CD14-positive monocyte (primary cell): ENCODE results near the gene LYRM7. TPM values are rescaled to one million over a fixed set of nuclear protein-coding genes. Genes with fewer than 3 reads are reported as not detected.
A peak's percentile ranks its signal among the peaks of the same experiment; 100 is the strongest.

Source experiments
- DNase-seq, 3 donors: peaks; one replicate each; pipeline ENCODE4 v3.0.0-alpha.2; 2011 to 2022
- H2AFZ ChIP-seq: 2 replicates; pipeline ENCODE4 v1.6.0; 2012; ENCODE audit warnings: mild to moderate bottlenecking, low read depth, low read length, inconsistent platforms; ENCODE audit not compliant: insufficient read depth, poor library complexity, severe bottlenecking
- H3K27ac ChIP-seq, 2 donors: 1 replicate in 1 of 2; 2 replicates in 1 of 2; pipeline ENCODE4 v1.5.1; 2012 to 2013; ENCODE audit warnings: low read length in 2 of 2, control low read depth in 1 of 2, inconsistent platforms in 1 of 2, low read depth in 1 of 2, mild to moderate bottlenecking in 1 of 2
- H3K27me3 ChIP-seq, 2 donors: one replicate each; pipeline versions ENCODE4 v1.6.0 to v1.6.1; 2011 to 2013; ENCODE audit warnings: low read length in 2 of 2; ENCODE audit not compliant: control insufficient read depth in 2 of 2, insufficient read depth in 2 of 2
- H3K36me3 ChIP-seq, 2 donors: replicated peaks in 1 of 2; 1 replicate in 1 of 2; 2 replicates in 1 of 2; pipeline versions ENCODE4 v1.5.1 to v1.6.1; 2012 to 2013; ENCODE audit warnings: low read length in 2 of 2, control low read depth in 1 of 2, inconsistent platforms in 1 of 2, mild to moderate bottlenecking in 1 of 2; ENCODE audit not compliant: insufficient read depth in 2 of 2, control insufficient read depth in 1 of 2
- H3K4me1 ChIP-seq, 2 donors: 1 replicate in 1 of 2; 2 replicates in 1 of 2; pipeline versions ENCODE4 v1.5.1 to v1.6.1; 2012 to 2013; ENCODE audit warnings: low read length in 2 of 2, control low read depth in 1 of 2, inconsistent platforms in 1 of 2, mild to moderate bottlenecking in 1 of 2, moderate library complexity in 1 of 2; ENCODE audit not compliant: insufficient read depth in 2 of 2, control insufficient read depth in 1 of 2
- H3K4me2 ChIP-seq: replicated peaks from 2 replicates; pipeline ENCODE3; 2012; ENCODE audit warnings: low read length, moderate library complexity, mild to moderate bottlenecking; ENCODE audit not compliant: poor library complexity, severe bottlenecking; ENCODE audit errors: extremely low read depth
- H3K4me3 ChIP-seq, 3 experiments: fragments of 200-600 bp in 1 of 3; sonication (generic) in 1 of 3; replicated peaks in 1 of 3; 1 replicate in 2 of 3; 2 replicates in 1 of 3; pipeline ENCODE4 v1.5.1; 2011 to 2013; ENCODE audit warnings: low read length in 3 of 3, mild to moderate bottlenecking in 3 of 3, control low read depth in 2 of 3, low read depth in 2 of 3, inconsistent platforms in 1 of 3, moderate library complexity in 1 of 3
- H3K79me2 ChIP-seq: 2 replicates; pipeline ENCODE4 v1.6.0; 2012; ENCODE audit warnings: mild to moderate bottlenecking, control low read depth, inconsistent platforms, low read length, moderate library complexity; ENCODE audit not compliant: insufficient read depth
- H3K9ac ChIP-seq: 2 replicates; pipeline ENCODE4 v1.6.0; 2017; ENCODE audit warnings: low read length, mild to moderate bottlenecking; ENCODE audit not compliant: insufficient read depth, poor library complexity, severe bottlenecking
- H3K9me3 ChIP-seq, 2 donors: replicated peaks in 1 of 2; 1 replicate in 1 of 2; 2 replicates in 1 of 2; pipeline versions ENCODE4 v1.5.1 to v1.6.1; 2012 to 2013; ENCODE audit warnings: low read length in 2 of 2, control low read depth in 1 of 2; ENCODE audit not compliant: control insufficient read depth in 1 of 2, insufficient read depth in 1 of 2
- H4K20me1 ChIP-seq: 2 replicates; pipeline ENCODE4 v1.6.0; 2012; ENCODE audit warnings: mild to moderate bottlenecking, low read length, control low read depth, moderate library complexity; ENCODE audit not compliant: insufficient read depth
- H3K27ac Mint-ChIP-seq, 7 donors: one replicate each; pipeline ENCODE4 v1.8.0; 2020; ENCODE audit warnings: mild to moderate bottlenecking in 7 of 7, mixed read lengths in 7 of 7, moderate library complexity in 6 of 7, inconsistent platforms in 2 of 7
- H3K27me3 Mint-ChIP-seq, 3 donors: one replicate each; pipeline ENCODE4 v1.8.0; 2021 to 2022; ENCODE audit warnings: low read depth in 3 of 3, mild to moderate bottlenecking in 3 of 3, mixed read lengths in 3 of 3, moderate library complexity in 3 of 3, inconsistent platforms in 1 of 3
- H3K36me3 Mint-ChIP-seq, 2 donors: one replicate each; pipeline ENCODE4 v1.8.0; 2020; ENCODE audit warnings: mixed read lengths in 2 of 2, inconsistent platforms in 1 of 2, mild to moderate bottlenecking in 1 of 2
- H3K4me1 Mint-ChIP-seq: one replicate; pipeline ENCODE4 v1.8.0; 2020; ENCODE audit warnings: mild to moderate bottlenecking, mixed read lengths
- H3K4me3 Mint-ChIP-seq, 2 donors: one replicate each; pipeline ENCODE4 v1.8.0; 2020; ENCODE audit warnings: mild to moderate bottlenecking in 2 of 2, mixed read lengths in 2 of 2, moderate library complexity in 1 of 2
- H3K9me3 Mint-ChIP-seq, 7 donors: one replicate each; pipeline ENCODE4 v1.8.0; 2020 to 2022; ENCODE audit warnings: mixed read lengths in 7 of 7, mild to moderate bottlenecking in 6 of 7, moderate library complexity in 6 of 7, inconsistent platforms in 2 of 7
- CTCF ChIP-seq: fragments of 200-600 bp; IDR thresholded peaks from one replicate; pipeline ENCODE4 v1.8.0; 2022; ENCODE audit warnings: antibody characterized with exemption, mild to moderate bottlenecking
- WGBS: methylation state at CpG from one replicate; pipeline ENCODE4 v1.1.5; 2013; ENCODE audit warnings: missing lambda C conversion rate; ENCODE audit not compliant: insufficient coverage; 5-methylcytosine and 5-hydroxymethylcytosine counted together
- intact Hi-C, 2 donors: fragments of 100-400 bp; cut with micrococcal nuclease; formaldehyde crosslinking; loops; one replicate each; pipeline versions ENCODE4 v1.15.0 to v1.15.1; 2023
- polyA plus RNA-seq, 3 donors: library from polyadenylated mRNA; depleted of rRNA in 1 of 3; unstranded in 2 of 3; stranded (reverse) in 1 of 3; fragments of 300-500 nt in 2 of 3; fragments of >200 nt in 1 of 3; fragmentation: Illumina TruSeq in 2 of 3; gene quantifications; 1 replicate in 2 of 3; 2 replicates in 1 of 3; pipeline ENCODE4 v1.2.3, GENCODE V29; 2012 to 2021

Gene LYRM7
- polyA plus RNA-seq, 3 donors = 3.1 to 3.7 (median 3.2) TPM

- peaks cover 9% of the 10 kb centered on the region for H3K4me1 Mint-ChIP-seq
These were observed 24.0 kb downstream of the LYRM7 start for GRCh38 chr5:131194725-131195124.

GRCh38 chr5:131195696-131196095 is 25.0 kb downstream of the LYRM7 start:
- Mint-ChIP-seq H3K27ac (no peak overlapping the region), H3K27me3 (no peaks in the 10 kb centered on the region), H3K4me1 (peaks cover 9% of the 10 kb centered on the region), H3K9me3 (no peaks in the 10 kb centered on the region), H3K4me3 (no peak overlapping the region), H3K36me3 (peaks cover 4 to 7% of the 10 kb centered on the region in 2 donors)
- Histone ChIP-seq H3K4me2 (no peak overlapping the region), H3K27me3 (no peaks in the 10 kb centered on the region), H3K9me3 (no peaks in the 10 kb centered on the region), H3K4me3 (no peak overlapping the region), H3K9ac (no peak overlapping the region), H3K27ac (no peak overlapping the region), H3K79me2 (no peaks in the 10 kb centered on the region), H2AFZ (no peak overlapping the region), H3K36me3 (no peaks in the 10 kb centered on the region), H4K20me1 (no peaks in the 10 kb centered on the region), H3K4me1 (peaks cover 0 to 8% of the 10 kb centered on the region in 2 donors)
- intact Hi-C loops = no loop called here
- DNase-seq = no peak
- no peak for TF ChIP-seq CTCF

More at GRCh38 chr5:131194725-131195124, 24.0 kb downstream of the LYRM7 start:
- H4K20me1 ChIP-seq = no peaks in the 10 kb centered on the region
- Mint-ChIP-seq H3K36me3 (peaks cover 4 to 5% of the 10 kb centered on the region in 2 donors), H3K9me3 (peaks cover 0 to 1% (median 0%) of the 10 kb centered on the region in 7 donors), H3K27ac (peak overlapping the region in 1 of 7 donors; percentile 62), H3K4me3 (no peak overlapping the region), H3K27me3 (no peaks in the 10 kb centered on the region)
- WGBS = 95% methylated on average over 5 of the region's 5 CpGs
- no peaks in the 10 kb centered on the region for H3K27me3 ChIP-seq
- H3K4me2 ChIP-seq = no peak overlapping the region
- no peaks in the 10 kb centered on the region for H3K36me3 ChIP-seq
- no peak for DNase-seq
- no peak overlapping the region for H3K4me3 ChIP-seq
- no peak overlapping the region for H3K9ac ChIP-seq
- H3K4me1 ChIP-seq = peaks cover 0 to 8% of the 10 kb centered on the region in 2 donors
- H3K27ac ChIP-seq = no peak overlapping the region
- TF ChIP-seq CTCF = no peak
- no peaks in the 10 kb centered on the region for H3K79me2 ChIP-seq
- H2AFZ ChIP-seq = no peak overlapping the region
- no peaks in the 10 kb centered on the region for H3K9me3 ChIP-seq
- intact Hi-C loops = no loop called here
